Mesodermal cell (in vitro differentiated cells): Measurements from ENCODE around the gene PHLDB3. TPM values are rescaled to one million over a fixed set of nuclear protein-coding genes. Genes with fewer than 3 reads are reported as not detected.
"Not testable (repeated sequence)": the region's sequence is repeated elsewhere in the genome, so short reads cannot be mapped to it uniquely, and the experiment has no call there.

Experiments used
- H3K27ac ChIP-seq: 2 replicates; pipeline ENCODE4 v1.7.0; 2013; ENCODE audit warnings: mild to moderate bottlenecking, low read depth, low read length, moderate library complexity; ENCODE audit not compliant: severe bottlenecking
- H3K36me3 ChIP-seq: 2 replicates; pipeline ENCODE4 v1.7.1; 2013; ENCODE audit warnings: mild to moderate bottlenecking, low read length, moderate library complexity; ENCODE audit not compliant: control insufficient read depth, insufficient read depth
- H3K4me1 ChIP-seq: one replicate; pipeline ENCODE4 v1.7.1; 2013; ENCODE audit warnings: mild to moderate bottlenecking, low read length; ENCODE audit not compliant: insufficient read depth, control insufficient read depth, poor library complexity, severe bottlenecking
- H3K4me3 ChIP-seq: 2 replicates; pipeline ENCODE4 v1.7.0; 2013; ENCODE audit warnings: low read length, control low read depth, mild to moderate bottlenecking; ENCODE audit not compliant: insufficient read depth, poor library complexity, severe bottlenecking; ENCODE audit errors: extremely low read depth
- H3K9me3 ChIP-seq: 2 replicates; pipeline ENCODE4 v1.7.1; 2013; ENCODE audit warnings: mild to moderate bottlenecking, low read length, moderate library complexity; ENCODE audit not compliant: control insufficient read depth
- WGBS, 2 experiments: methylation state at CpG; one replicate each; pipeline ENCODE4 v1.1.5; 2013; ENCODE audit warnings: missing lambda C conversion rate in 2 of 2; ENCODE audit not compliant: insufficient coverage in 2 of 2; 5-methylcytosine and 5-hydroxymethylcytosine counted together
- polyA plus RNA-seq, 2 experiments: library from polyadenylated mRNA; stranded (reverse); fragments of 50-300 nt; gene quantifications; one replicate each; pipeline ENCODE4 v1.2.3, GENCODE V29; 2013

The PHLDB3 gene
- polyA plus RNA-seq (2013, experiment 1 of 2) = 16.6 TPM
- polyA plus RNA-seq (2013, experiment 2 of 2) = 13.9 TPM

GRCh38 chr19:43504426-43505185 is at the start of gene PHLDB3:
Gene PHLDB3 (minus strand): TSS chr19:43504746. CDS start chr19:43504118, 628 bp downstream.
- 1 to 7% methylated on average over 15 to 27 of the region's 42 CpGs for WGBS, 2 experiments
- peaks cover 24% of the 10 kb centered on the region for H3K36me3 ChIP-seq
- peak within 1 kb of the TSS; percentile 81 for H3K27ac ChIP-seq
- peak within 1 kb of the TSS; percentile 83 for H3K4me3 ChIP-seq
- H3K9me3 ChIP-seq = no peaks in the 10 kb centered on the region
- peaks cover 7% of the 10 kb centered on the region for H3K4me1 ChIP-seq

GRCh38 chr19:43553656-43554055 is 49.1 kb upstream of the PHLDB3 start:
- WGBS, 2 experiments = 94 to 95% methylated on average over 4 of the region's 4 CpGs
- Histone ChIP-seq H3K27ac (no peak overlapping the region), H3K36me3 (peaks cover 76% of the 10 kb centered on the region), H3K4me3 (no peak overlapping the region), H3K4me1 (no peaks in the 10 kb centered on the region), H3K9me3 (no peaks in the 10 kb centered on the region)

GRCh38 chr19:43552616-43553015 is 48.1 kb upstream of the PHLDB3 start:
- Histone ChIP-seq H3K36me3 (peaks cover 72% of the 10 kb centered on the region), H3K4me1 (no peaks in the 10 kb centered on the region), H3K4me3 (no peak overlapping the region), H3K9me3 (no peaks in the 10 kb centered on the region), H3K27ac (no peak overlapping the region)
- WGBS, 2 experiments = 100% methylated on average over 1 of the region's 3 CpGs

- no CpG with 5 or more reads among the region's 3 CpGs for WGBS, 2 experiments
Measured at GRCh38 chr19:43552198-43552450, 47.6 kb upstream of the PHLDB3 start.

GRCh38 chr19:43551399-43552197 is 47.1 kb upstream of the PHLDB3 start:
- 87 to 91% methylated on average over 11 to 17 of the region's 23 CpGs for WGBS, 2 experiments
- Histone ChIP-seq H3K4me1 (no peaks in the 10 kb centered on the region), H3K4me3 (no peak overlapping the region), H3K36me3 (peaks cover 77% of the 10 kb centered on the region), H3K9me3 (no peaks in the 10 kb centered on the region), H3K27ac (no peak overlapping the region)

More at GRCh38 chr19:43552198-43552450, 47.6 kb upstream of the PHLDB3 start:
- Histone ChIP-seq H3K9me3 (no peaks in the 10 kb centered on the region), H3K4me3 (no peak overlapping the region), H3K4me1 (no peaks in the 10 kb centered on the region), H3K36me3 (peaks cover 72% of the 10 kb centered on the region), H3K27ac (no peak overlapping the region)

GRCh38 chr19:43548706-43549105 is 44.2 kb upstream of the PHLDB3 start:
- Histone ChIP-seq H3K27ac (no peak overlapping the region), H3K4me3 (no peak overlapping the region), H3K4me1 (no peaks in the 10 kb centered on the region), H3K36me3 (peaks cover 80% of the 10 kb centered on the region), H3K9me3 (no peaks in the 10 kb centered on the region)
- 83 to 100% methylated on average over 1 of the region's 2 CpGs for WGBS, 2 experiments

- WGBS, 2 experiments = no CpG with 5 or more reads among the region's 24 CpGs
- not testable (repeated sequence) for H3K4me3 ChIP-seq, H3K9me3 ChIP-seq, H3K27ac ChIP-seq, H3K4me1 ChIP-seq
- peaks cover 81% of the 10 kb centered on the region for H3K36me3 ChIP-seq
Measured at GRCh38 chr19:43547926-43548325, 43.4 kb upstream of the PHLDB3 start.

- no peaks in the 10 kb centered on the region for H3K4me1 ChIP-seq
- 92 to 100% methylated on average over 2 of the region's 3 CpGs for WGBS, 2 experiments
- H3K4me3 ChIP-seq = no peak overlapping the region
- no peak overlapping the region for H3K27ac ChIP-seq
- H3K36me3 ChIP-seq = peaks cover 78% of the 10 kb centered on the region
- no peaks in the 10 kb centered on the region for H3K9me3 ChIP-seq
Measured at GRCh38 chr19:43546581-43546980, 42.0 kb upstream of the PHLDB3 start.

- 94 to 100% methylated on average over 1 to 2 of the region's 2 CpGs for WGBS, 2 experiments
- Histone ChIP-seq H3K4me3 (no peak overlapping the region), H3K27ac (no peak overlapping the region), H3K36me3 (peaks cover 77% of the 10 kb centered on the region), H3K9me3 (no peaks in the 10 kb centered on the region), H3K4me1 (no peaks in the 10 kb centered on the region)
Measured at GRCh38 chr19:43545981-43546380, 41.4 kb upstream of the PHLDB3 start.

- H3K27ac ChIP-seq = no peak overlapping the region
- peaks cover 77% of the 10 kb centered on the region for H3K36me3 ChIP-seq
- H3K4me3 ChIP-seq = no peak overlapping the region
- H3K4me1 ChIP-seq = no peaks in the 10 kb centered on the region
- 92% methylated on average over 5 of the region's 5 CpGs for WGBS, 2 experiments
- H3K9me3 ChIP-seq = no peaks in the 10 kb centered on the region
Measured at GRCh38 chr19:43545276-43545675, 40.7 kb upstream of the PHLDB3 start.

GRCh38 chr19:43544077-43544476 is 39.5 kb upstream of the PHLDB3 start:
- WGBS, 2 experiments = 95 to 96% methylated on average over 3 to 9 of the region's 9 CpGs
- peaks cover 78% of the 10 kb centered on the region for H3K36me3 ChIP-seq
- no peak overlapping the region for H3K4me3 ChIP-seq
- H3K27ac ChIP-seq = no peak overlapping the region
- H3K9me3 ChIP-seq = peaks cover 4% of the 10 kb centered on the region
- H3K4me1 ChIP-seq = no peaks in the 10 kb centered on the region
